A549 (cell line): Measurements from ENCODE around the gene PTPRE.

ENCODE experiments used
- MAZ ChIP-seq: fragments of 150-350 bp; IDR thresholded peaks from 2 replicates; pipeline ENCODE4 v1.6.1; 2014; ENCODE audit warnings: antibody characterized with exemption, low read depth, low read length, borderline replicate concordance
- RFX5 ChIP-seq: fragments of 450-650 bp; IDR thresholded peaks from 2 replicates; pipeline ENCODE4 v1.7.1; 2014; ENCODE audit warnings: antibody characterized with exemption, mild to moderate bottlenecking, moderate library complexity

- TF ChIP-seq MAZ (no peak), RFX5 (no peak)
These were observed 64.4 kb downstream of the PTPRE start for GRCh38 chr10:127971101-127971946.
